ENCODE data around the gene LHPP.

Gene LHPP

DNA sequence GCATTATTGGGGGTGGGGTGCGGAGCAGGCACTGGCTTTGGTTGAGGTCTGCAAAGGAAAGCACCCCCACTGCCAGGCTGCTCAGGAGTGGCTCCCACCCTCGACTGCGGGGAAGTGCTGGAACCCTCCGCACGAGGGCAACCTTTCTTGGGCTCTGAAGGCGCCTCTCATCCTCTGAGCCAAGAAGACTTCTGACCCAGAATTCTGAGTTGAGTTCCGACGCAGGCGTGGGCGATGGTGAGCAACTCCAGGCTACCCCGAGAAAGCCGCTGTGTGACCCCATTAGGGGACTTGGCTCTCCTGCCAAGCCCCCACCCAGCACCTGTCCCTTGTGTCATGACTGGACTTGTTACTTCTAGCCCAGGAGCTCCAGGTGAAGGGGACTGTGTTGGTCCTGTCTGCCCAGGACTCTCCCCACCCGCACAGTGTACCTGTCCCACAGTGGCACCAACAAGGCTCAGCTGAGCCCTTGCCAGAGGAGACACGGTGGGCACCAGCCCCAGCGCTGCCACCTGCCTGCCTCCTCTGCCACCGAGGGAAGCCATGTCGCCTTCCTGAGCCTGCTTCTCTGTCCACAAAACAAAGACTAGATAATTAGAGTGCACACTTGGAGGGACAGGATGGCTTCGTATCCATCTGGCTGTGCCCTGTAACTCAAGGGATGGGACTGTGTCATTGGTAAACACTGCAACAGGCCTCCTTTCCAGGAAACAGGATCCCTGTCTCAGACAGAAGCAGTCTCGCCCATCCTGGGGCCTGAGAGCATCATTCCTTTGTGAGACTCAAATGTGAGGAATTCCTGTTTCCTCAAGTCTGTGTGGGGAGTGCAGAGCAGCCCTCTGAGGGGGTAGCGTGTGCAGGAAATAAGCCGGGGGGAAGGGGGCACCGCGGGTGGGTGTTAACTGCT, 128.8 kb downstream of the LHPP start:
- DNase-seq (ENCODE audit: insufficient read length) (no peak), FAIRE-seq (no peak)
- TF ChIP-seq TAF1 (IDR thresholded peaks at IDR 0.05; ENCODE audit: borderline replicate concordance, low read depth, low read length): no peak
- TF ChIP-seq POLR2A (IDR thresholded peaks at IDR 0.05; ENCODE audit: low read depth, low read length): no peak
- no peak for TF ChIP-seq POLR2AphosphoS5 (IDR thresholded peaks at IDR 0.05; ENCODE audit: low read depth, low read length)

GRCh38 chr10:124591123-124591495, 129.5 kb downstream of the LHPP start:
- FAIRE-seq (no peak), DNase-seq (ENCODE audit: insufficient read length) (no peak)
- TF ChIP-seq POLR2A (IDR thresholded peaks at IDR 0.05; ENCODE audit: low read depth, low read length): no peak
- no peak for TF ChIP-seq TAF1 (IDR thresholded peaks at IDR 0.05; ENCODE audit: borderline replicate concordance, low read depth, low read length)
- TF ChIP-seq POLR2AphosphoS5 (IDR thresholded peaks at IDR 0.05; ENCODE audit: low read depth, low read length): no peak

GRCh38 chr10:124592101-124592500, 130.5 kb downstream of the LHPP start:
- TF ChIP-seq TAF1 (IDR thresholded peaks at IDR 0.05; ENCODE audit: borderline replicate concordance, low read depth, low read length) (no peak), POLR2AphosphoS5 (IDR thresholded peaks at IDR 0.05; ENCODE audit: low read depth, low read length) (no peak), POLR2A (IDR thresholded peaks at IDR 0.05; ENCODE audit: low read depth, low read length) (no peak)
- no peak for DNase-seq (ENCODE audit: insufficient read length)
- no peak for FAIRE-seq

DNA sequence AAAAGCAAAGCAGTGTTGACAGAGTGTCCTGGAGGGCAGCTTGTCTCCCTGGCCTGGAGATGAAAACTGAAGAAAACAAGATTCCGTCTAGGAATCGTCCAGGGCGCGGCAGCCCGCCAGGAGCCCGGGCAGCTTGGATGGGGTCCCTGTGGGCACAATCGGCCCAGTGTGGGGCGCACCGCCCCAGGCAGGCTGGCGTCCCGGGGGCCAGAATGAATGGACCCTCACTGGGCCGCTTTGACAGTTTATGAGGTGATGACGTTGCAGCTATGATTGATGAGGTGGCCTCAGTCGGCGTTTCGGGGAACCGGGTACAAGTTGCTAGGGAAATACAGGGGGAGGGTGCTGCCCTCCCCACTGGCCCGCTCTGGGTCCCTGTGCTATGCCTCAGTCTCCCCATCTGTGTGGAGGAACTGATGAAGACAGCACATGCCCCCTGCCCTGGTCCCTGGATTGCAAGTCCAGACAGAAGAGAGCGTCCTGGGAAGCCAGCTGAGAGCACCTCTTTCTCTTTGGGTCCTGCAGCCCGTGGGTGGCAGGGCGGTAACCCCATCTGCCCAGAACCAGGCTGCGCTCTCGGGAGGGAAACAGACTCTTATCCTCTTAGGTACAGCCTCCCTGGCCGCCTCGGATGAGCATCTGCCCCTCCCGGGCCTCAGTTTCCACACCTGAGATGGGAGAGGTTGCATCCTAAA, 131.3 kb downstream of the LHPP start:
- FAIRE-seq (no peak), DNase-seq (ENCODE audit: insufficient read length) (no peak)
- TF ChIP-seq POLR2A (IDR thresholded peaks at IDR 0.05; ENCODE audit: low read depth, low read length): no peak
- no peak for TF ChIP-seq POLR2AphosphoS5 (IDR thresholded peaks at IDR 0.05; ENCODE audit: low read depth, low read length)
- TF ChIP-seq TAF1 (IDR thresholded peaks at IDR 0.05; ENCODE audit: borderline replicate concordance, low read depth, low read length): no peak

- TF ChIP-seq TAF1 (IDR thresholded peaks at IDR 0.05; ENCODE audit: borderline replicate concordance, low read depth, low read length) (no peak), POLR2AphosphoS5 (IDR thresholded peaks at IDR 0.05; ENCODE audit: low read depth, low read length) (no peak), POLR2A (IDR thresholded peaks at IDR 0.05; ENCODE audit: low read depth, low read length) (no peak)
- DNase-seq (ENCODE audit: insufficient read length) (no peak), FAIRE-seq (no peak)
Observed at GRCh38 chr10:124593431-124593985, 131.9 kb downstream of the LHPP start.

- FAIRE-seq (no peak), DNase-seq (ENCODE audit: insufficient read length) (no peak)
- TF ChIP-seq POLR2AphosphoS5 (IDR thresholded peaks at IDR 0.05; ENCODE audit: low read depth, low read length) (no peak), POLR2A (IDR thresholded peaks at IDR 0.05; ENCODE audit: low read depth, low read length) (no peak)
Observed at GRCh38 chr10:124594240-124594639, 132.6 kb downstream of the LHPP start.

DNA sequence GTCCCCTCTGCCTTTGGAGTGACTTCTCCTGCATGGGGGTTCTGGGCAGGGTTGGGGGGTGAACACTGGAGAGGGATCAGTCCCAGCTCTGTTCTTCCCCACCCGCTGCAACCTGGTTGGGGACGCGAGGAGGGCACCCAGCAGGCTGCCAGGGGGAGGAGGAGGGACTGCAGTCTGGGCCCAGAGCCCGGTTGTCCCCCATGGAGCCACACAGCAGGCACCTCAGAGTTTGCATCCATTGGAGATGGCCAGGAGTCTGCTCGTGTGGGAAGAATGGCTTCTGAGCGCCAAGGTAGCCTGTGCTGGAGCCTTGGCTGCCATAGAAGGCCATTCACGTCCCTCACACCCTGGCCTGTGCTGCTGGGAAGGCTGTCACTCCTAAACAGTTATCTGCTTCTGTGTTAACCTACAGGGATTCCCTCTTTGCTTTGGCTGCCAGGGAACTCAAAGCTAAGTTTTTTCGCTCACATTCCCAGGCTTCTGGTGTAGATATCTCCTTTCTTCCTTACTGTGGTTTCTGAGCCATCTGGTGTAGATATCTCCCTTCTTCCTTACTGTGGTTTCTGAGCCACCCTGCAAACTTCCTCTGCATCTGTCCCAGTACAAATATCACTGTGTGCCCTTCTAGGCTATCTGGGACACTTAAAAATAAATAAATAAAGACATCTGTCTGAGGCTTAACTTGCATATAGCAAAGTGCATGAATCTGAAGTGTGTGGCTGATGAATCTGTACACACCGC, 133.7 kb downstream of the LHPP start:
- FAIRE-seq (no peak), DNase-seq (ENCODE audit: insufficient read length) (no peak)
- TF ChIP-seq POLR2AphosphoS5 (IDR thresholded peaks at IDR 0.05; ENCODE audit: low read depth, low read length) (no peak), POLR2A (IDR thresholded peaks at IDR 0.05; ENCODE audit: low read depth, low read length) (no peak), TAF1 (IDR thresholded peaks at IDR 0.05; ENCODE audit: borderline replicate concordance, low read depth, low read length) (no peak)

DNA sequence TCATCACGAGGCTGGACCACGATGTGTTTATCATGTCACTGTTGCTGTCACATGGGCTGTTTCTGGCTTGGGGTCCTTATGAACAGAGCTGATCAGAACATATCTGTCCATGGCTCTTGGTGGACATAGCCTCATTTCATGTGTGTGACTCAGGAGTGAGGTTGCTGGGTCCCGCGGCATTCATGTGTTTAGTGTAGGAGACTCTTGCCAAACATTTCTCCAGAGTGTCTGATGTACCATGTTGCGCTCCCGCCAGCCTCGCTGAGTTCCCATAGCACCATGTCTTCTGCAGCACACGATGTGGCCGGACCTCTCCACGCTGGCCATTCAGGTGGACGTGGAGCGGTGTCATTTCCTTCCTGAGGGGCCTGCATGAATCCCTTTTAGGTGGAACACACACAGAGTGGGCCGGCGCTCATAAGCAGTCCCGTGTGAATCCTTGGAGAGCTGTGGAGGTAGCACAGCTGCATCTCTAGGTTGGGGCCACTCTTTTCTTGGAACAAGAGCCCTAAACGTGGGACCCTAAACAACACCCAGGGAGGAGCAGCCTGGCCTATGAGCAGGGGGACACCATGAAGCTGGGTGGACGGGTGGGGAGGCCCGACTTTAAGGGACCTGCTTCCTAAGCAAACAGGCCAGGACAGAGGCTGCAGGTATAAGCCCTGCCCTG, 134.6 kb downstream of the LHPP start:
- FAIRE-seq (no peak), DNase-seq (ENCODE audit: insufficient read length) (no peak)
- no peak for TF ChIP-seq POLR2A (IDR thresholded peaks at IDR 0.05; ENCODE audit: low read depth, low read length)
- TF ChIP-seq TAF1 (IDR thresholded peaks at IDR 0.05; ENCODE audit: borderline replicate concordance, low read depth, low read length): no peak
- TF ChIP-seq POLR2AphosphoS5 (IDR thresholded peaks at IDR 0.05; ENCODE audit: low read depth, low read length): no peak

DNA sequence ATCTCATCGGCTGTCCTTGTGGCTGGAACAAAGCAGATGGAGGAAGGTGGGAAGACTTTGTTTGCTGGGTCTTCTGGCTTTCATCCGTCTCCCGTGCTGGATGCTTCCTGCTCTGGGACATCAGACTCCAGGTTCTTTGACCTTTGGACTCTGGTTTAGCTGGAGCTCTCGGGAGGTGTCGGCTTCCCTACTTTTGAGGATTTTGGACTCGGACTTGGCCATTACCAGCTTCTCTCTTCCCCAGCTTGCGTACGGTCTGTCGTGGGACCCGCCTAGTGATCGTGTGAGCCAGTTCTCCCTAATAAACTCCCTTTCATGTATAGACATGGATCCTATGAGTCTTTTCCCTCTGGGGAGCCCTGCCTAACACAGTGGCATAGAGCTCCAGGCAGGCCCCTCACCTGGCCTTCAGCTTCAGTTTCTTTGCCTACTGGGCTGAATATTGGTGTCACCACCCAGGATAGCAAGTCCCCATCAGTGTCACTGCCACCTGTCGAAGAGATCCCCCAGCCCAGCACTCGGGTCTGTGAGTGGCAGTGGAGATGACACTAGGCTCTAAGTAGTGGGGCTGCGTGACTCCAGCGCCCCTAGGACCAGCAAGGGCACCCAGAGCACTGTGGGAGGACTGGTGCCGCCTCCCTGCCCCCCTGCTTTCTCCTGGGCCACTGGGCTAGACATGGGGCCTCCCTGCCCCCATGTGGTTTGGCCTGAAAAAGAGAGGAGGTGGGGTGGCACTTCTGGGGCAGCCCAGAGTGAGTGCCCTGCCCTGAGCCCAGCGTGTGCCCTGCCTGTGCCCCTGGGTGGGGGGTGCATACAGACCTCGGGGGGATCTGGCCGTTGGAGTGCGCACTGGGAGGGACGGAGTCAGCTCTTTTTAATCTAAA, 135.6 kb downstream of the LHPP start:
- no peak for DNase-seq (ENCODE audit: insufficient read length)
- no peak for FAIRE-seq
- TF ChIP-seq POLR2A (IDR thresholded peaks at IDR 0.05; ENCODE audit: low read depth, low read length) (no peak), POLR2AphosphoS5 (IDR thresholded peaks at IDR 0.05; ENCODE audit: low read depth, low read length) (no peak), TAF1 (IDR thresholded peaks at IDR 0.05; ENCODE audit: borderline replicate concordance, low read depth, low read length) (no peak)

GRCh38 chr10:124597846-124598165, 136.2 kb downstream of the LHPP start:
- TF ChIP-seq POLR2A (IDR thresholded peaks at IDR 0.05; ENCODE audit: low read depth, low read length) (no peak), POLR2AphosphoS5 (IDR thresholded peaks at IDR 0.05; ENCODE audit: low read depth, low read length) (no peak), TAF1 (IDR thresholded peaks at IDR 0.05; ENCODE audit: borderline replicate concordance, low read depth, low read length) (no peak)
- DNase-seq (ENCODE audit: insufficient read length) (no peak), FAIRE-seq (no peak)

All from GM12892 (cell line).